Liver (tissue), 3 donors: Measurements from ENCODE around the gene CDCA8.

Source experiments
- CTCF ChIP-seq: fragments of 150-350 bp; IDR thresholded peaks from 2 replicates; pipeline ENCODE4 v1.5.1; 2017; ENCODE audit warnings: improper control_type of control experiment, low read depth, low read length; ENCODE audit not compliant: missing input control
- EGR1 ChIP-seq, 2 donors: IDR thresholded peaks; 2 replicates each; pipeline ENCODE4 v1.6.1; 2016 to 2018; ENCODE audit warnings: antibody characterized with exemption in 2 of 2, low read depth in 2 of 2
- FOXA1 ChIP-seq: IDR thresholded peaks from 2 replicates; pipeline ENCODE4 v1.6.1; 2016; ENCODE audit warnings: antibody characterized with exemption
- GABPA ChIP-seq, 2 donors: IDR thresholded peaks in 1 of 2; conservative IDR thresholded peaks in 1 of 2; 2 replicates each; pipeline ENCODE4 v1.6.1; 2016; ENCODE audit warnings: antibody characterized with exemption in 2 of 2, mild to moderate bottlenecking in 1 of 2, moderate library complexity in 1 of 2
- HNF4G ChIP-seq: IDR thresholded peaks from 2 replicates; pipeline ENCODE4 v1.6.1; 2016; ENCODE audit warnings: antibody characterized with exemption
- JUND ChIP-seq, 2 donors: IDR thresholded peaks; 2 replicates each; pipeline ENCODE4 v1.6.1; 2016; ENCODE audit warnings: antibody characterized with exemption in 2 of 2
- MAX ChIP-seq: IDR thresholded peaks from 2 replicates; pipeline ENCODE4 v1.6.1; 2016; ENCODE audit warnings: antibody characterized with exemption
- RAD21 ChIP-seq, 2 donors: IDR thresholded peaks; 2 replicates each; pipeline ENCODE4 v1.6.1; 2016; ENCODE audit warnings: antibody characterized with exemption in 2 of 2, mild to moderate bottlenecking in 2 of 2
- REST ChIP-seq: IDR thresholded peaks from 2 replicates; pipeline ENCODE4 v1.6.1; 2016; ENCODE audit warnings: antibody characterized with exemption, mild to moderate bottlenecking
- RXRA ChIP-seq, 2 donors: IDR thresholded peaks; 2 replicates each; pipeline ENCODE4 v1.6.1; 2017 to 2018; ENCODE audit warnings: antibody characterized with exemption in 2 of 2, mild to moderate bottlenecking in 1 of 2
- SP1 ChIP-seq: IDR thresholded peaks from 2 replicates; pipeline ENCODE4 v1.6.1; 2018; ENCODE audit warnings: antibody characterized with exemption, mild to moderate bottlenecking
- TAF1 ChIP-seq: conservative IDR thresholded peaks from 2 replicates; pipeline ENCODE4 v1.6.1; 2016; ENCODE audit warnings: antibody characterized with exemption, mild to moderate bottlenecking
- YY1 ChIP-seq: IDR thresholded peaks from 2 replicates; pipeline ENCODE4 v1.6.1; 2016; ENCODE audit warnings: antibody characterized with exemption, mild to moderate bottlenecking
- ZBTB33 ChIP-seq: IDR thresholded peaks from 2 replicates; pipeline ENCODE4 v1.6.1; 2016; ENCODE audit warnings: antibody characterized with exemption
- donor health status: healthy.
- donor health status: healthy.

- no peak for TF ChIP-seq CTCF
- TF ChIP-seq JUND (IDR thresholded peaks at IDR 0.05) = no peak
- TF ChIP-seq SP1 = no peak
- no peak for TF ChIP-seq RXRA (IDR thresholded peaks at IDR 0.05)
- TF ChIP-seq RAD21 (IDR thresholded peaks at IDR 0.05) = no peak
- TF ChIP-seq GABPA (IDR thresholded peaks at IDR 0.05 in 1 of 2, conservative IDR thresholded peaks at IDR 0.05 in 1 of 2) = no peak
- no peak for TF ChIP-seq REST
- TF ChIP-seq HNF4G = no peak
- TF ChIP-seq YY1 = no peak
- no peak for TF ChIP-seq FOXA1
- no peak for TF ChIP-seq MAX
- no peak for TF ChIP-seq TAF1
- TF ChIP-seq EGR1 (IDR thresholded peaks at IDR 0.05; ENCODE audit: low read depth in 2 of 2) = no peak
- TF ChIP-seq ZBTB33 = no peak
Measured at GRCh38 chr1:37731312-37732019, 39.1 kb downstream of the CDCA8 start.
